ENCODE data around the gene APEX1. TPM values are rescaled to one million over a fixed set of nuclear protein-coding genes. Genes with fewer than 3 reads are reported as not detected.

The APEX1 gene
- total RNA-seq, 1 experiment from 2014 or later = 235 TPM

DNA sequence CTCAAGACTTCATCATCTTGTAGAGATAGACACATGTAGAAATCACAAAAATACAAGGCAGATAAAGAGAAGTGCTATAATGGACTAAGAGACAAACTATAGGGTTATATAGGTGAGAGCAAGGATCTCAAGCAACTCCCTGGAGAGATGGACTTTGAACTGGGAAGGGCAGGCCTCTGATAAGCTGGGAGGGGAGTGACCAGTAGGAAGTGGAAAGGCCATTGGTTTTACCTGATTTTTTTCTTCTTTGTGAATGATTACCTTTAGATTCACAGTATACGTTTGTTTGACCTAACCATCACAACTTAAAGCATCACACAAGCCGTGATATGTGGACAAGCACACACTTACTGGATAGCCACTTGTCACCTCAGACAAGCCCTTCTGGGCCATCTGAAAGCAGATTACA lies 36.5 kb upstream of the APEX1 start:
- TF ChIP-seq EZH2phosphoT487 (IDR thresholded peaks at IDR 0.05; ENCODE audit: borderline replicate concordance) = no peak
- no peak for TF ChIP-seq CEBPB (IDR thresholded peaks at IDR 0.05; ENCODE audit: low read depth)
- TF ChIP-seq YY1 (IDR thresholded peaks at IDR 0.05; ENCODE audit: extremely low read depth, insufficient replicate concordance, low read depth, low read length) = no peak
- TF ChIP-seq ATF3 (IDR thresholded peaks at IDR 0.05) = no peak
- TF ChIP-seq ZNF274 (IDR thresholded peaks at IDR 0.05; ENCODE audit: low read depth, low read length) = no peak
- no peak for TF ChIP-seq EGR1 (IDR thresholded peaks at IDR 0.05; ENCODE audit: low read depth)
- no peak for TF ChIP-seq FOSL1 (IDR thresholded peaks at IDR 0.05; ENCODE audit: low read depth)
- no peak for TF ChIP-seq CBX3 (IDR thresholded peaks at IDR 0.05; ENCODE audit: low read depth)
- no peak for TF ChIP-seq EZH2 (IDR thresholded peaks at IDR 0.05)
- no peak for TF ChIP-seq TCF7L2 (IDR thresholded peaks at IDR 0.05; ENCODE audit: borderline replicate concordance, extremely low read depth, insufficient read depth, insufficient read length)
- TF ChIP-seq, protein P1, sequence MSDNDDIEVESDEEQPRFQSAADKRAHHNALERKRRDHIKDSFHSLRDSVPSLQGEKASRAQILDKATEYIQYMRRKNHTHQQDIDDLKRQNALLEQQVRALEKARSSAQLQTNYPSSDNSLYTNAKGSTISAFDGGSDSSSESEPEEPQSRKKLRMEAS (IDR thresholded peaks at IDR 0.05) = no peak
- Histone ChIP-seq H2AFZ (ENCODE audit: low read depth, low read length, poor library complexity, severe bottlenecking) (no peak overlapping the region), H3K4me3 (replicated peaks in 1 of 2; ENCODE audit: low read depth in 1 of 2, low read length in 2 of 2) (no peak overlapping the region), H3K4me2 (ENCODE audit: low read length) (no peak overlapping the region), H4K20me1 (ENCODE audit: insufficient read depth) (no peaks in the 10 kb centered on the region), H3K36me3 (ENCODE audit: control insufficient read depth in 1 of 2, insufficient read depth in 2 of 2, low read length in 2 of 2) (no peaks in the 10 kb centered on the region), H3K27ac (ENCODE audit: low read depth, low read length) (no peak overlapping the region), H3K79me2 (ENCODE audit: insufficient read depth, low read length) (no peaks in the 10 kb centered on the region), H3K27me3 (ENCODE audit: insufficient read depth, low read length) (no peaks in the 10 kb centered on the region), H3K4me1 (ENCODE audit: control insufficient read depth in 1 of 2, insufficient read depth in 2 of 2, low read length in 2 of 2) (peaks cover 8 to 22% of the 10 kb centered on the region in 2 experiments; a peak in 3 of 4 replicates), H3K9ac (ENCODE audit: low read length) (no peak overlapping the region), H3K9me2 (ENCODE audit: insufficient read depth) (no peaks in the 10 kb centered on the region), H3K9me3 (ENCODE audit: control insufficient read depth in 1 of 2, insufficient read depth in 1 of 2, low read depth in 1 of 2, low read length in 2 of 2) (no peaks in the 10 kb centered on the region)
- BruUV-seq (replicated peaks) = no TSS peak
- DNase-seq (ENCODE audit: low read depth, low spot score) (no peak), ATAC-seq (no peak)
- intact Hi-C loops (cut with micrococcal nuclease) = no loop called here
- ChIA-PET POLR2A (no interaction called here), CTCF (no interaction called here), RAD21 (ENCODE audit: low non-redundant PET in 1 of 2, low total read pairs in 2 of 2, uncharacterized antibody in 2 of 2, unreplicated experiment in 2 of 2) (no interaction called here)

DNA sequence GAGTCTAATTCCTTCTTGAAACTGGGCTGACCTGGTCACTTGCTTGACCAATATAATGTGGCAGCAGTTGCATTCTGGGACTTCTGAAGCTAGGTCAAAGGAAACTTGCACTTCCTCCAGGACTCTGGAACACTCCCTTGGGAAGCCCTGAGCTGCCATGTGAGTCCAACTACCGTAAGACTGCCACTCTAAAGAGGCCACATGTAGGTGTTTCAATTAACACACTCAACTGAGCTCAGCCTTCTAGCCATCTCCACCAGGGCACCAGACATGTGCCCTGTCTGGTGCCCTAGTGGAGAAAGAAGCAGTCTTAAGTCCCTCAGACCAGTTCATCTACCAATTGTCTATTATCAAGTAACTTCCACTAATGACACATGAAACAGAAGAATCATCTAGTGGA lies 35.6 kb upstream of the APEX1 start:
- no peak overlapping the region for H3K4me3 ChIP-seq (replicated peaks in 1 of 2; ENCODE audit: low read depth in 1 of 2, low read length in 2 of 2)
- H3K4me1 ChIP-seq (ENCODE audit: control insufficient read depth in 1 of 2, insufficient read depth in 2 of 2, low read length in 2 of 2) = peaks cover 2 to 13% of the 10 kb centered on the region in 2 experiments; a peak in 3 of 4 replicates
- H3K27me3 ChIP-seq (ENCODE audit: insufficient read depth, low read length) = no peaks in the 10 kb centered on the region
- H2AFZ ChIP-seq (ENCODE audit: low read depth, low read length, poor library complexity, severe bottlenecking) = no peak overlapping the region
- RAD21 ChIA-PET (ENCODE audit: low non-redundant PET in 1 of 2, low total read pairs in 2 of 2, uncharacterized antibody in 2 of 2, unreplicated experiment in 2 of 2) = no interaction called here
- DNase-seq (ENCODE audit: low read depth, low spot score) (no peak), ATAC-seq (no peak)
- no peaks in the 10 kb centered on the region for H3K36me3 ChIP-seq (ENCODE audit: control insufficient read depth in 1 of 2, insufficient read depth in 2 of 2, low read length in 2 of 2)
- CTCF ChIA-PET = no interaction called here
- H3K9me2 ChIP-seq (ENCODE audit: insufficient read depth) = no peaks in the 10 kb centered on the region
- no peaks in the 10 kb centered on the region for H3K79me2 ChIP-seq (ENCODE audit: insufficient read depth, low read length)
- intact Hi-C loops (cut with micrococcal nuclease) = no loop called here
- POLR2A ChIA-PET = interaction anchor here (1.1 kb wide), 1 partner anchor 50 kb away, joined by 3 read pairs; no protein-coding TSS in a partner anchor
- TF ChIP-seq SIN3A (IDR thresholded peaks at IDR 0.05; ENCODE audit: low read depth) = no peak
- no peak for TF ChIP-seq POLR2AphosphoS5 (IDR thresholded peaks at IDR 0.05; ENCODE audit: low read depth, low read length)
- no peaks in the 10 kb centered on the region for H4K20me1 ChIP-seq (ENCODE audit: insufficient read depth)
- no peak overlapping the region for H3K9ac ChIP-seq (ENCODE audit: low read length)
- H3K9me3 ChIP-seq (ENCODE audit: control insufficient read depth in 1 of 2, insufficient read depth in 1 of 2, low read depth in 1 of 2, low read length in 2 of 2) = no peaks in the 10 kb centered on the region
- no TSS peak for BruUV-seq (replicated peaks)
- no peak overlapping the region for H3K4me2 ChIP-seq (ENCODE audit: low read length)
- H3K27ac ChIP-seq (ENCODE audit: low read depth, low read length) = no peak overlapping the region
